COLO668 (cell line): ENCODE data around the gene DIAPH3.
"Not testable (repeated sequence)": the region's sequence is repeated elsewhere in the genome, so short reads cannot be mapped to it uniquely, and the experiment has no call there.

ENCODE experiments used
- DNase-seq: peaks from one replicate; lab custom pipeline; 2025; ENCODE audit not compliant: unreplicated experiment; lab: John Stamatoyannopoulos, UW

The DIAPH3 gene

GRCh38 chr13:60099631-60100420 is 63.9 kb downstream of the DIAPH3 start:
- no peak for DNase-seq

- no peak for DNase-seq
Observed at GRCh38 chr13:60095300-60095699, 68.4 kb downstream of the DIAPH3 start.

DNA sequence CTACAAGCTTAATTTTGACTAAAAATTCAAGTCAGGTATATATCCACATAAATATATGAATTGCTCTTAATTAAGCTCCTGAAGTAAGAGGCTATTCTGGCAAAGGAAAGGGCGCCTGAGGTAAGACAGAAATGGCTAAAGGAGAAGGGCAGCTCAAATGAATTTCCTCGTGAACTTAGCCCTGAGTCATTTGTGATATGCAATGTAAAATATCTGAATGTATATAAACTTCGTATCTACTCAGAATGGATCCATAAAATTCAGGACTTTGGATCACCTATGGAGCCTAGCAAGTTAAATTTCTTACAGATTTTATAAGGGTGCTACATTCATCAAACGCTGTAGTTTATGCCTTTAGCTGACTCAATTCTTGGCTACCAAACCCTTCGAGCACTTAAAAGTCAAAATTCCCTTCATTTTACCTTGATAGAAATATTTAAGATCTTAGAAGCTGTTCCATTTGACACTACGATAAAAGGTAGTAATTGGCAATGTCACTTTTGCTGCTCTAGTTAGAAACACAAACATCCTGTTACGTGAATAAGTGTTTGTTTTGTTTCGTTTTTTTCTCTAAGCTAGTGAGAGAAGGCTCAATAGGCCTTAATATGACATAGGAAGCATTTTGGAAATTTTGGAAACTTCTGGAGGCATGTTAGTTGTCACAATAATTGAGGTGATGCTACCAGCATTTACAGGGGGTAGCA is 69.2 kb downstream of the DIAPH3 start:
- DNase-seq: no peak

GRCh38 chr13:60093425-60094019 is 70.2 kb downstream of the DIAPH3 start:
- DNase-seq: no peak

GRCh38 chr13:60091573-60091972 is 72.2 kb downstream of the DIAPH3 start:
- no peak for DNase-seq

- DNase-seq: no peak
Observed at GRCh38 chr13:60090574-60090973, 73.2 kb downstream of the DIAPH3 start.

- DNase-seq: not testable (repeated sequence)
Observed at GRCh38 chr13:60083780-60084179, 79.9 kb downstream of the DIAPH3 start.

DNA sequence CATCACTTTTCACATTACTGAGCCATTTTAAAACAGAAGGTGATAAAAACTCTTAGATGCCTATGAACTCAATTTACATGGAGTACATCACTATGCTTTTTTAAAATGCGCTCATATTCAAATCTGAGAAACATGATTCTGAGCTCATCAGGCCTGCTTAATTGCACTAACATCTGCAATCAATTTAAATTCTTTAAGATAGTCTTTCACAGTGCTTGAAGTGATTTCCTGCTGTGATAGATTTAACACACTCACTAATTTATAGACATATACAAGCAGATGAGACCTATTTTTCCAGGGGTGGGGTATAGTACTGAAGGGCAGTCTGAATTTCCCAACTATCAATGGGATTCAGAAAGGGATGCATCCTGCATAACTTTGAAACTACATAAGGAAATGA is 82.9 kb downstream of the DIAPH3 start:
- no peak for DNase-seq

- DNase-seq: no peak
Observed at GRCh38 chr13:60078226-60078625, 85.5 kb downstream of the DIAPH3 start.

- no peak for DNase-seq
Observed at GRCh38 chr13:60075850-60076249, 87.9 kb downstream of the DIAPH3 start.

GRCh38 chr13:60074397-60074796 is 89.3 kb downstream of the DIAPH3 start:
- no peak for DNase-seq

GRCh38 chr13:60066226-60066625 is 97.5 kb downstream of the DIAPH3 start:
- no peak for DNase-seq

DNA sequence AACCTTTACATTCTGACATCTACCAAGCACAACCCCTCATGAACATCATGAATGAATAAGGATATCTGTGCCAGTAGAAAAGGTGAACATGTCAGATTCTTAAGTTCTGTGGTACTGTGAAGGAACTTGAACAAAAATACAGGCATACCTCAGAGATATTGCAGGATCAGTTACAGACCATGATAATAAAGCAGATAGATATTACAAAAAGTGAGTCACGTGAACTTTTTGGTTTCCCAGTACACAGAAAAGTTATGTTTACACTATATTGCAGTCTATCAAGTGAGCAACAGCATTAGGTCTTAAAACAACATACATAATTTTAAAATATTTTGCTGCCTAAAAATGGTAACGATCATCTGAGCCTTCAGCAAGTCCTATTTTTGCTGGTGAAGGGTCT is 101.2 kb downstream of the DIAPH3 start:
- DNase-seq: no peak

DNA sequence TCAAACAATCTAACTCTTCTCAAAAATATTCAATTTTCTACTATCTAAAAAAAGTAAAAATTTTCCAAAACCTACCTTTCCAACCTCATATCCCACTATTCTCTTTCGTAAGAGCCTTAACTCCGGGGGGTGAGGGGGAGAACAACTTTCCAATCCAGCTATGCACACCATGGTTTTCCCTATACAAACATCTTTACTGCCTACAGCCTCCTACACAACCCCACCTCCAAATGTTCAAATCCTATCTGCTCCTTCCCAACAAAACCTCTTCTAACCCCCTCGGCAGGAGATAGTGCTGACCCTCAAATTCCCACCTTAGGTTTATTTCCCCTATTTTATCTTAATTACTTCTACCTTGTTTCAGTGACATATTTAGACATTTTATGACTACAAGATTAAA is 102.0 kb downstream of the DIAPH3 start:
- no peak for DNase-seq

- no peak for DNase-seq
Observed at GRCh38 chr13:60051754-60052285, 111.9 kb downstream of the DIAPH3 start.

- not testable (repeated sequence) for DNase-seq
Observed at GRCh38 chr13:60048353-60048752, 115.4 kb downstream of the DIAPH3 start.

GRCh38 chr13:60047918-60048317 is 115.8 kb downstream of the DIAPH3 start:
- DNase-seq: no peak

DNA sequence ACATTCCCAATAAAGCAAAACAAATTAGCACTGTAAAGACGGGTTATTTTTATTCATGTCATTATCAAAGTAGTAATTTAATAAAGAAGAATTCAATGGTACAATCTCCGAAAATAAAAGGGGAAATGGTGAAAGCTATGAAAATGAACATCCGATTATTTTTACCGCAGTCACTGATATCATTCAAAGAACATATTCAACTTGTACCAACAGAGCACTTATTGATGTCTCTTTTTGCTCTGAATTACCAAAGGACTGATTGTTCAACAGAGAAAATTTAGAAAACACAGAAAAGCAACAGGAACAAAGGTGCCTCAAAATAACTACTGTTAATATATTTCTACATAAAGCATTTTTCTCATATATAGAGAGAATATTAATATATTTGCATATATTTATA is 119.4 kb downstream of the DIAPH3 start:
- DNase-seq: no peak

- DNase-seq: no peak
Observed at GRCh38 chr13:60043262-60043661, 120.5 kb downstream of the DIAPH3 start.

DNA sequence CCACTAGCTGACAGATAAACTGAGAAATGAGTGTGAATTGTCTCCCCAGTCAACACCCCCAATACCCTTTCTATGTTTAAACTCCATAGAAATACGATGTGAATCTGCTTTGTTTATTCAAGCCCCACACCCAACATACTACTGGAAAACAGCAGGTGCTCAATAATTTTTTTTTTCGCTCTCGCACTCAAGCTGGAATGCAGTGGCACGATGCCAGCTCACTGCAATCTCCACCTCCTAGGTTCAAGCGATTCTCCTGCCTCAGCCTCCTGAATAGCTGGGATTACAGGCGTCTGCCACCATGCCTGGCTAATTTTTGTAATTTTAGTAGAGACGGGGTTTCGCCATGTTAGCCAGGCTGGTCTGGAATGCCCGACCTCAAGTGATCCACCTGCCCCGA is 123.1 kb downstream of the DIAPH3 start:
- peak; percentile 67 for DNase-seq

DNA sequence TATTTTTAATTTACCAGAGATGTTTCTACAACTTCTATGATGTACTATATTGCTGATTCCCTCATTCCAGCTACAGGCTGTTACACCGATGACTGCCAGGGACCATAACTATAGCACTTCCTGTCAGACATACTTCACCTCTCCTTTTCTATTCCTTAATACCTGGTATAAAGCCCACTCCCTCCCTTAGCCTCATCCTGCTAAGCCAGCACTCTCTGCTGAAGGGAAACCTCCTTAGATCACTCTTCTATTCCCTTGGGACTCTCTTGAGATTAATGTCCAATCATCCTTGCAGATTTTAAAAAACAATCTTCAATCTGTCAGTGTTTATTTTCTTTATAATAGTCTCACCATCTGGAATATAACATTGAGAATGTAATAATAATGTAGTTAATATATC is 127.9 kb downstream of the DIAPH3 start:
- no peak for DNase-seq

DNA sequence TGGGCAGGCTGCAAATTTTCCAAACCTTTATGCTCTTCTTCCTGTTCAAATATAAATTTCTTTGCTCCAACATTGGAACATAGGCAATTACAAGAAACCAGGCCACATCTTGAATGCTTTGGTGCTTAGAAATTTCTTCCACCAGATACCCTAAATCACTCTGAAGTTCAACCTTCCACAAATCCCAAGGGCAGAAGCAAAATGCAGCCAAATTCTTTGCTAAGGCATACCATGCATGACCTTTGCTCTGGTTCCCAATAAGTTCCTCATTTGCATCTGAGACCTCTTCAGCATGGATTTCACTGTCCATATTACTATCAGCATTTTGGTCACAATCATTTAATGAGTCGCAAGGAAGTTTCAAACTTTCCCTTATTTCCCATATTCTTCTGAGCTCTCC is 130.9 kb downstream of the DIAPH3 start:
- no peak for DNase-seq
